ENCODE measurements around the gene E2F6. TPM values are rescaled to one million over a fixed set of nuclear protein-coding genes. Genes with fewer than 3 reads are reported as not detected.

The E2F6 gene
- total and polyA plus RNA-seq, 9 of the 15 experiments (the other 6 are each of a cell fraction or from before 2014, with no cell fraction given): 13.6 to 33.9 (median 26.1) TPM

- TF ChIP-seq PHF8 (IDR thresholded peaks at IDR 0.05; ENCODE audit: borderline replicate concordance, low read length) (no peak), SMARCA4 (IDR thresholded peaks at IDR 0.05) (0 out of 2 replicates have a peak, but pooled peaks have one; percentile 37), ZNF766 (CRISPR knock-in tag; conservative IDR thresholded peaks at IDR 0.05) (no peak; the same call in 1 of the 2 replicates), POLR2A (conservative IDR thresholded peaks at IDR 0.05) (peak; percentile 19; the same call in 1 of the 2 replicates), ZNF79 (CRISPR knock-in tag; IDR thresholded peaks at IDR 0.05; ENCODE audit: low read depth) (no peak), NR2C2 (CRISPR knock-in tag; IDR thresholded peaks at IDR 0.05) (no peak), NR2C2 (tag; IDR thresholded peaks at IDR 0.05) (no peak), HMG20B (CRISPR knock-in tag; IDR thresholded peaks at IDR 0.05) (no peak), MTA1 (IDR thresholded peaks at IDR 0.05; ENCODE audit: borderline replicate concordance) (peak; percentile 76; the same call in 1 of the 2 replicates), TAF1 (IDR thresholded peaks at IDR 0.05; ENCODE audit: control insufficient read depth, extremely low read depth, insufficient read depth, low read length, severe bottlenecking) (no peak), SFPQ (IDR thresholded peaks at IDR 0.05; ENCODE audit: low read depth, low read length) (no peak), ZFP91 (CRISPR knock-in tag; IDR thresholded peaks at IDR 0.05) (no peak), ARHGAP35 (IDR thresholded peaks at IDR 0.05; ENCODE audit: partially characterized antibody) (no peak), HNRNPLL (IDR thresholded peaks at IDR 0.05; ENCODE audit: low read depth, low read length, poor library complexity, severe bottlenecking) (peak; percentile 86), LEF1 (IDR thresholded peaks at IDR 0.05) (0 out of 2 replicates have a peak, but pooled peaks have one; percentile 0), ZNF121 (CRISPR knock-in tag; conservative IDR thresholded peaks at IDR 0.05) (no peak), JUND (IDR thresholded peaks at IDR 0.05; ENCODE audit: borderline replicate concordance, low read depth, low read length) (no peak), JUND (tag; IDR thresholded peaks at IDR 0.05; ENCODE audit: borderline replicate concordance, low read depth, low read length) (no peak), CC2D1A (IDR thresholded peaks at IDR 0.05) (0 out of 2 replicates have a peak, but pooled peaks have one; percentile 5), HLTF (IDR thresholded peaks at IDR 0.05) (0 out of 2 replicates have a peak, but pooled peaks have one; percentile 24), MLLT1 (IDR thresholded peaks at IDR 0.05) (0 out of 4 replicates have a peak, but pooled peaks of 1 of the 2 experiments have one; percentile 24), KDM2B (CRISPR knock-in tag; IDR thresholded peaks at IDR 0.05) (no peak), TFAM (CRISPR knock-in tag; conservative IDR thresholded peaks at IDR 0.05) (no peak)
Observed at GRCh38 chr2:11466307-11467128, 557 bp upstream of the E2F6 start (continued).

All from K562 (cell line).